GM19351 (cell line): Measurements from ENCODE around the gene LOC128125822.

Experiments
- ATAC-seq: cut with Tn5 transposase; IDR thresholded peaks from one replicate; pipeline ENCODE4 v1.9.1; 2021; ENCODE audit warnings: mild to moderate bottlenecking, moderate library complexity; ENCODE audit not compliant: unreplicated experiment

LOC128125822 gene

DNA sequence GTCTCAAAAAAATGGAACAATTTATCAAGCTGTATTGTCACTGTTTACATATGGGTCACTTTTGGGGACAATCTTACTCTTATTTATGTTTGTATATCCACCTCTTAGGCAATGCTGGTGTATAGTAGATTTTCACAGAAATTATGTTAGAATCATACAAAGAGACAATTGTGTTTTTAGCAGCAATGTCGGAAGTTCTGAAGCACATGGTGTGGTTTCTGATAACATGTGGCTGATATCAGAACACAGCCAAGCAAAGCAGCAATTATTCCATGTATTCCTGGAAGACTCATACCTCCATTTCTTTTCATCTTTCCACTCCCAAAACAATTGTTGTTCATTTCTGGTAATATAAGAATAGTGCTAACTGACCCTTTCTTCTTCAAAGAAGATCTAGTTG lies 17.5 kb upstream of the LOC128125822 start:
- no peak for ATAC-seq

DNA sequence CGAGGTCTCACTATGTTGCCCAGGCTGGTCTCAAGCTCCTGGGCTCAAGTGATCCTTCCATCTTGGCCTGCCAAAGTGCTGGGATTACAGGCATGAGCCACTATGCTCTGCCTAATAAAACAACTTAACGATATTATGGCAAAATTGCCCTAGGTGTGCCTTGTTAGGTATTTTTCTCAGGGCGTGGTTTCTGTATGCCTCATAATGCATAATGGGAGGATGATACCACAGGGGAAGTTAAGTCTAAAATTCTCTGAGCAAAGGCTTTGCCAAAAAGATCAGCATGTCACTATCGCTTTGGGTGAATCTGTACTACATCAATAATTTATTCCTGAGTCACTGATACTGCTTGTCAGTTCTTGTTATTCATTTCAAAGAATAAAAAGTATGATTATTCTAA lies 15.9 kb upstream of the LOC128125822 start:
- no peak for ATAC-seq

DNA sequence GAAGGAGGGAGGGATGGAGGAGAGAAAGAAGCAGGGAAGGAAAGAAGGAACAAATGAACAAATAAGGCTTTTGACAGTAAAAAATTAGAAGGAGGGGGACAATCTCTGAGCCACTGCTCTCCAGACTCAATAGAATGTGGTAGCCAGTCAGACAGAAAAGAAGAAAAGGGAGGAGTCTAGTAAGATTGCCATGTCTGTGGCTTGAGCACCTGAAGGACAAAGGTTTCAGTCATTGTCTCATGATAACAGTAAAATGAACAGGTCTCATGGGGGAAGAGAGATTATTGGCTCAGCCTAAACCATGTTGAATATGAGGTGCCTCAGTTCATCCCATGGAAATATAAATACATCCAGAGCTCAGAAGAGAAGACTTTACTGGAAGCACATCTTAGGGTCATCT lies 14.0 kb upstream of the LOC128125822 start:
- peak; percentile 71 for ATAC-seq

DNA sequence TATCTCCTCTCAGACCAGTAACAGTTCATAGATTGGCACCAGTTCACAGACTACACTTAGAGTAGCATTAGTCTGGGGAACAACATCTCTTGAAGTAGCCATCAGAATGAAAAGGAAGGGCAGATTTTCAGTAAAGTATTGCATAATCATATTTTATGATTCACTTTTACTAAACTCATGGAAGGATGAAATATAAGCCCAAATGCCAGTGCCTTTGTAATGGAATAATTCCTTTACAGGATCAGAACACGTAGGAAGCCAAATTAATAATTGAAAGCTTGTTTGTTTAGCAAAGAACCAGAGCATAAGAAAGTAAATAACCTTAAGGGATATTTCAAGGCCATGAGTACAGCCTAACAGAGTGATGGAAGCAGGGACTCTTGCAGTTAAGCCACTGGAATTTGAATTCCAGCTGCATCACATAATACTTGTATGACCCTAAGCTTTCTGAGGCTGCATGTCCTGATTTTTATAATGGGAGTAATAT lies 11.4 kb upstream of the LOC128125822 start:
- no peak for ATAC-seq

DNA sequence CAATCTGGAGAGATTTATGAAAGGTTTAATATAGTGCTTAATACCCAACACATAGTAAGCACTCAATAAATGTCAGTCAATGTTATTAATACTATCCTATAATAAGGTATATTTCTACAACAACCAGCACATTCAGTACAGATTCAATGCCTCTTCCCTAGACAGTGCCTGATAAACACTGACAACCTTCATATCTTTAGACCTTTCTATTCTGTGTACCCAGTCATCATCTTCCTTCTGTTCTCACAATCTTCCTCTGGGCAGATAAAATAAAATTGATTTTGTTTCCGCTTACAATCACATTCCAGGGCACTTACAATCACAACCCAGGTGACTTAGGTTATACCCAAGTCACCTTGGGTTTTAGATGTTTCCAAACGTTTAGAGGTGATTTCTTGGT lies 11.0 kb upstream of the LOC128125822 start:
- ATAC-seq, result no peak

DNA sequence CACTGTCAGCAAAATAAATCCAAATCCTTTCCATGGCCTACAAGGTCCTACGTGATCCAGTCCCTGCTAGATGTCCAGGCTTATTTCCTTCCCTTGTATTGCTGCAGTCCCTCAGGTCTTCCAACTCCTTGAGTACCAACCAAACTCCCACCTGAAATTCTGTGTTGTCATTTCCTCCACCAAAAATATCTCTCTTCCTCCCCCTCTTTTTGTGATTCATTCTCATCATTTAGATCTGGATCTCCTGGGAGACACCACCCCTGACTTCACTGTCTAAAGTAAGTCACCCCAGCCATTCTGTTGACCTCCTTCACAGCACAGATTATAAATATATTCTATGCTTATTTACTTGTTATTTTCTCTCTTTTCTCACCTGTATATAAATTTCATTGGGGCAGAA lies 9.0 kb upstream of the LOC128125822 start:
- no peak for ATAC-seq

DNA sequence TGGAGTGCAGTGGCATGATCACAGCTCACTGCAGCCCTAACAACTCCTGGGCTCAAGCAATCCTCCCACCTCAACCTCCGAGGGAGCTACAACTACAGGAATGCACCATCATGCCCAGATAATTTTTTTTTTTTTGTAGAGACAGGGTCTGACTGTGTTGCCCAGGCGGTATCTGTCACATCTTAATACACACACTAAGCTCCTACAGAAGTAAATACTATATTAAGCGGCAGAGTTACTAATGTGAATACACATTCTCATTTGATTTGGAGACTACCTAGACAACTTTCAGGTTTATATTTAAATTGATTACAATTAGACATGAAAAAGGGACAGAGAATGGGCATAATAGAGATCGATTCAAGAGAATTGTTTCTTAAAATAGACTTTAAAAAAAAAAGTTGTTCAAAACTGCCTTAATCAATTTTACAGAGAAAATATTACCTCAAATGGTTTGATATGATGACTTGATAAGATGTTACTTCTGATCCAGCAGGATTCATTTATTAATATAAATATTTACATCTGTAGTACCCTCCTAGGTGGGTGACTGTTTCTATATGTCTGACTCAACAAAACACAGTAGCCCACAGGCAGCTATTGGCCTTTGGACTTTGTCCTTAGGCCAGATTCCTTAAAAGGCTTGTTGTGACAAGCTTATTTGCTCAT lies 7.1 kb upstream of the LOC128125822 start:
- ATAC-seq, result no peak

DNA sequence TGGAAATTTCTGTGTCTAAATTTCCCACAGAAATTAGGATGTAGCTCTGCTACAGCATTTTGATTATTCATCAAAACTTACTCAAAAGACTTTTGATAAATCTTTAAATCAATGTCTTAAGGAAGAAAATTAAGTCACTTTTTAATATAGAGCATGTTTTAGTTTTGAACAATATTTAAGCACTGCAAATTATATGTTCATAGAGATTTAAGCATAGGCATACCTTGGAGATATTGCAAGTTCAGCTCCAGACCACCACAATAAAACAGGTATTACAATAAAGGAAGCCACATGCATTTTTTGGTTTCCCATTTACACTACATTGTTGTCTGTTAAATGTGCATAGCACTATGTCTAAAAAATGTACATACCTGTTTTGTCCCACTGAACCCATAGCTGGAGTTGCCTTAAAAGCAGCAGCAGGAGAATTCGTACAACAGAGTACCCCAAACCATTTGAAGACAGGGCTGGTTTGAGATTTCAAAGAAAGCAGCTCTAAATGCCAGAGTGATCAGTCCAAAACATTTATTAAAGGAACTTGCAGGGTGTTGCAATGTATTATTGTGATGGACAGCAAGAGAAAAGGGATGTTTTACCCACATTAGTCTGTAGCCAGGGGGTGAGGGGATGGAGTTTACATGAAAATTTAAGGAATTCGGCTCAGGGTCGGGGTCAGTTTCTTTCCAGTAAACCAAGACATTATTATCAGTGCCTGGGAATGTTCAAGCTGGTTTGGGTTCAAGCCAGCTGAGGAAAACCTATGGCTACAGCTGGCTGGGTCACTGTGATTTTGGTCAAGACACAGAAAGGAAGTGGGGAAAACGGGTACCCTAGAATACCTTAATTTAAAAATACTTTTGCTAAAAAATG lies 6.3 kb upstream of the LOC128125822 start:
- ATAC-seq, result no peak

DNA sequence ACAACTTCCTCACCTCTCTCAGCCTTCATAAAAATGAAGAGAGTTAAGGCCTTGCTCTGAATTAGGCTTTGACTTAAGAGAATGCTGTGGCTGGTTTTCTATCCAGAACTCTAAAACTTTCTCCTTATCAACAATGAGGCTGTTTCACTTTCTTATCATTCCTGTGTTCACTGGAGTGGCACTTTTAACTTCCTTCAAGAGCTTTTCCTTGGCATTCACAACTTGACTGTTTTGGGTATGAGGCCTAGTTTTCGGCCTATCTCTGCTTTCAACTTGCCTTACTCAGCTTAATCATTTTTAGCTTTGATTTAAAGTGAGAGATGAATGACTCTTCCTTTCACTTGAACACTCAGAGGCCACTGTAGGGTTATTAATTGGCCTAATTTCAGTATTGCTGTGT lies 4.3 kb upstream of the LOC128125822 start:
- no peak for ATAC-seq

DNA sequence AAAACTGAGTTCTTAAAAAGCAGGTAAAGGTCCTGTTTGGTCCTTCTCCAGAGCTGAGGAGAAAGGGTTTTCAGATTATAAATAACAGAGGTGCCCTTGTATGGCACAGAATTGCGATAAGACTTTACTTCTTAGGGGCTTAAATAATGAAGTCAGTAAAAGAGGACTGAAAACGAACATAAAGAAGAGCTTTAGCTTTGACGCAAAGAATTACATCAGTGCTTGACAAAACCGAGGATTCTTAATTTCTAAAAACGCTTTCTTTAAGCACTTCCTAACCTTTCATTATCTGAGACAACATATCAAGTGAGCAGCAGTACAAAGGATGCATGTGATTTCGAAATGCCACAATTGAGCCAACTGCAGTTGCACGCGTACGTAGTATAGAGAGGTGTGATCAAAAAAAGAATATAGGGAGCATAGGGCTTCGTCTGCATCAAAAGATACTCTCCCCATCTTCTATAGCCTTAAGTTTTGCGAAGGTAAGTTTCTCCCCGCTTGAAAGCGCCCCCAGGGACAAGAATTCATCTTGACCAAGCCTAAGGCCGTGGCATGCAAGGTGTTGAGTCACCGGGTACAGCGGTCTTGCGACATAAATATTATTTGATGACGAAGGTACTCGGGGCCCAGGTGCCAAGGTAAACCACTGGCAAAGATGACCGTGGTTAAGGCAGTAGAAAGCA lies 778 bp upstream of the LOC128125822 start:
- peak; percentile 5 for ATAC-seq

DNA sequence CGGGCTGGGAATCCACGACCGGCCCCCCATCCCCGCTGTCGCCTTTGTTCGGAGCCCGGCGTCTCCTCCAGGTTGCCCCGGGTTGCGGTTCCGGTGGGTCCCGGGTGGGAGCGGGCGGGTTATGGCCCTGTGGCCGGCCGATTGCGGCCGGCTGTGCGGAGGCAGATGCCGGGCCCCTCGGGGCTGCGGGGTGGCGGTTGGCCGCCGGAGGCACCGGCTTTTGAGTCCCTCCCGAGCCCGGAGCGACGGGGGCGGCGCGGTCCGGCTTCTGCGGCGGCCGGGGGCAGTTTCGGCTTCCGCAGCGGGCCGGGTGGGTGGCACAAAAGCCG lies 431 bp downstream of the LOC128125822 start:
- peak; percentile 0 for ATAC-seq

DNA sequence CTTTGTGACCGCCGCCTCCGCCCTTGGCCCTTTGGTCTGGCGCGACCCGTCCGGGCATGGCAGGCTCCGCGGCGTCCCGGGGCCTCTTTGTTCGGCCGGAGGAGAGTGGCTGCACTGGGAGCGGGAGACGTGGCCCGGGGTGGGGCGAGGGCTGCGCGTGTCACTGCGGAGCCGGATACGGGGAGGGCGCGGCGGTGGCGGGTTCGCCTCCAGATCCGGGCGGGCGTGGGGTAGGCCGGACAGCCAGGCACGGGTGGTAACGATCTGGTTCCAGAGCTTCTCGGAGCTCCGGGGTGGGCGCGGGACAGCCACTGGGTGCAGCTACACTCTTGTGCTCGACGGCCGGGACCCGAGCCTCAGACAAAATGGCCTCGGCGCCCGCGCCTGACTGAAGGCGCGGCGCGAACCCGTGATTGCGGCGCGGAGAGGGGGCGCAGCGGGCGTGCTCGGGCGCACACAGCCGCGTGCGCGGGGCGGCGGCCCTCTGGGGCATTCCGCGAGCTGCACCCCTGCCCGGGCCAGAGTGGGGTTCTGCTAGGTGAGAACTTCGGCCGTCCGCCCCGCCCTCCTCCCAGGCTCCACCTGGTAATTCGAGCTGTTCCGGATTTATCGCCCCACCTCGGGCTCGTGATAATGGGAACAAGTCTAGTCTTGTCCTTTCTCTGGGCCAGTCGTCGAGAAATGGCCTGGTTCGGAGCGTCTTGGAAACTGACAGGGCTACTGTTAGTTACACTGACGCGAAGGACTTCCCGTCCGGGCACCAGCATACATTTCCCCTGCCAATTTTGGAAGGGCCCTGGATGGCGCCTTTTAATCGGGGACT lies 1.0 kb downstream of the LOC128125822 start:
- ATAC-seq, result peak; percentile 48

DNA sequence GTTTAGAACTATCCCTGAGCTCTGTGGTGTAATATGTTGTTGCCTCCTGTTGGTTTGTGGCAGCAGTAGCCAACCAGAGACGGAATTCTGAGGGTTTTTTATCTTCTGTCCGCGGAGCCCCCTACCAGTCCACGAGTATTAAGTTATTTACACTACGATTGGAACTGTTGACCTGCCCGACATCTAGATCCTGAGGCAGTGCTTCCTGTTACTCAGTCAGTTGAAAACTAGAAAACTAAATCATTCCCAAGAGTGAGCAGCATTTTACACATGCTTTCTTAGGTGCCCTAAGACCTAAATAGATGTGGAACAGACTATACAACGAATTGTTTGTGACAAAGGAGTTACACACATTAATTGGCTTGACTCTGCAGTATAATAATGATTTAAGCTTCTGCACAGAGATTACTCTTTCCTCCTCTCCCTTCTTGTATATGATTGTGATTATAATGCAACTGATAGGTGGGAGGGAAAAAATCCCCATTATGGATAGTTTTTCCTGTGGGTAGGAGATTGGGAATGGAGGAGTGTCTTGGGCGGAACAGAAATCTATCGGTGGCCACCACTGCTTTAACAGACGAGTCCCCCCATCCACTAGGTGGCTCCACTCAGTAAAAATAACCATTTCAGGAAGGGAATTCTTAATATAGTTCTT lies 1.7 kb downstream of the LOC128125822 start:
- no peak for ATAC-seq

DNA sequence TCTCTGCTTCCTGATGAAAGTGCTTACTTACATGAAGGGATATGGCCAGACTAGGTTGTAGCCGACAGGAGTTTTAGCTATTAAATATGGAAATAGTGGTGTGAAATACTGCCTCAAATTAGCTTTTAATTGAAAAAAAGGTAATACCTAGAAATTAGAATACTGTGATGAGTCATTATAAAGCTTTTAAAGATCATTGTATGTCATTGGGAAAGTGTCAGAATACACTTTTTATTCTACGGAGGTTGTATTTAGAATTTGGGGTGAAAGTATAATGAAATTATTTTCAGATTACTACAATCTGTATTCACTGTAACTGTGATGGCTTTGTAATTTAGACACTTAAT lies 2.2 kb downstream of the LOC128125822 start:
- no peak for ATAC-seq

DNA sequence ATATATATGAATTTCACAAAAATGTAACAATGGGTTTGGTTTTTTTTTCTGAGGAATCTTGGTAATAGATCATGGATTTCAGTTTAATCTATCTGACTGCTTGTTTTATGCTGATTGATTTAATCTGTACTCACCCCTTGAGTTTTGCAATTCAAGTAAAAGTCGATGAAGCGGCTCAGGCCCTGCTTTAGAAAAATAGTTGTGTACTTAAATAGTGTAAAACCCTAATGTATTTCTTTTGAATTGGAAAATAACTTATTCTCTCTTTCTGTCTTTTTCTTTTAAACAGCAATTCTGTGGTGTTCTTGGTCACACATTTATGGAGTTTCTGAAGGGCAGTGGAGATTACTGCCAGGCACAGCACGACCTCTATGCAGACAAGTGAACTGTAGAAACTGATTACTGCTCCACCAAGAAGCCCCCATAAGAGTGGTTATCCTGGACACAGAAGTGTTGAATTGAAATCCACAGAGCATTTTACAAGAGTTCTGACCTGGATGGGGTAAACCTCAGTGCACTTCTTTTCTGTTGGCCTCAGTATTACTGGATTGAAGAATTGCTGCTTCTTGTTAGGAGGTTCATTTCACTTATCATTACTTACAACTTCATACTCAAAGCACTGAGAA lies 4.0 kb downstream of the LOC128125822 start:
- ATAC-seq, result no peak

DNA sequence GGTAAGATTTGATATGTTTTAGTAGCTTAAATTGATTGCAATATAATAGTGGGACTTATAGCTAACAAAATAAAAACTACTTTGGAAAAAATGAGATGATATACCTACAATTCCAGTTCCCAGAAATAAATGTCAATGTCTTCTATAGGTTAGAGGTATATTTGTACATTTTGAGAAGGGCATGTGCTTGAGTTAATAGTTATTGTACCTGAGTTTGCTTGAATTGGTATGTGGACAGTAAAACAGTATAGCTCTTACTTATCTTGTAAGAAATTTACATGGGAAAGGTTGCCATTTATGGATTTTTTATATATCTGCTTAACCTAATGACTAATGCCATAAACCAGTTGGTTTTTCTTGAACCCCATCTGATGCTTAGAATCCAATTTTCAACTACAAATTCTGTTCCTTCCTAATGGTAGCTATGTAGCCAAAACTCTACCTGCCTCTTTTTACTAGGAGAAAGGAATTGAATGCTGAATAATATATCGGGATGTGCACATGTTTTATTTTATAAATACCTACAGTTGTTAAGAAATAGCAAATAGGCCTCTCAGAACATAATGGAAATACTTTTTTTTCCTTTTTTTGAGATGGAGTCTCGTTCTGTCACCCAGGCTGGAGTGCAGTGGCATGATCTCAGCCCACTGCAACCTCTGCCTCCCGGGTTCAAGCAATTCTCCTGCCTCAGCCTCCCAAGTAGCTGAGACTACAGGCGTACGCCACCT lies 4.9 kb downstream of the LOC128125822 start:
- no peak for ATAC-seq

DNA sequence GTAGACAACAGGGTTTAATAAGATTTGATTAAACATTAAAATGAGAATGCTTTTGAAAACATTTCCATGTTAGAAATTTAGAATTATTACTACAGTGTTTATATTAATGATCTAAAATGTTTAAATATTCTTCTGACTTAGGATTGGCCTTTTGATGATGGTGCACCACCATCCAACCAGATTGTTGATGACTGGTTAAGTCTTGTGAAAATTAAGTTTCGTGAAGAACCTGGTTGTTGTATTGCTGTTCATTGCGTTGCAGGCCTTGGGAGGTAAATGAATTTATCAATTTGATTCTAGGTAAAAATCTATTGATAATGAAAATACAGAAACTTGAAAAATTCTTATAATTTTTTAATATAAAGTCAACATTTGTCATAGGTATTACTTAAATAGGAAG lies 6.5 kb downstream of the LOC128125822 start:
- no peak for ATAC-seq

DNA sequence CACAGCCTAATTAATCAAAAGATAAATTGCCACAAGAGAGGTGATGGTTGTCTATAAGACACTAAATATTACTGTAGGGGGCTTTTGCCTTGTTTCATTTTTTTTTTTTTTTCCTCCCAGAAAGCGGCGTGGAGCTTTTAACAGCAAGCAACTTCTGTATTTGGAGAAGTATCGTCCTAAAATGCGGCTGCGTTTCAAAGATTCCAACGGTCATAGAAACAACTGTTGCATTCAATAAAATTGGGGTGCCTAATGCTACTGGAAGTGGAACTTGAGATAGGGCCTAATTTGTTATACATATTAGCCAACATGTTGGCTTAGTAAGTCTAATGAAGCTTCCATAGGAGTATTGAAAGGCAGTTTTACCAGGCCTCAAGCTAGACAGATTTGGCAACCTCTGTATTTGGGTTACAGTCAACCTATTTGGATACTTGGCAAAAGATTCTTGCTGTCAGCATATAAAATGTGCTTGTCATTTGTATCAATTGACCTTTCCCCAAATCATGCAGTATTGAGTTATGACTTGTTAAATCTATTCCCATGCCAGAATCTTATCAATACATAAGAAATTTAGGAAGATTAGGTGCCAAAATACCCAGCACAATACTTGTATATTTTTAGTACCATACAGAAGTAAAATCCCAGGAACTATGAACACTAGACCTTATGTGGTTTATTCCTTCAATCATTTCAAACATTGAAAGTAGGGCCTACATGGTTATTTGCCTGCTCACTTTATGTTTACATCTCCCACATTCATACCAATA lies 7.8 kb downstream of the LOC128125822 start:
- no peak for ATAC-seq

DNA sequence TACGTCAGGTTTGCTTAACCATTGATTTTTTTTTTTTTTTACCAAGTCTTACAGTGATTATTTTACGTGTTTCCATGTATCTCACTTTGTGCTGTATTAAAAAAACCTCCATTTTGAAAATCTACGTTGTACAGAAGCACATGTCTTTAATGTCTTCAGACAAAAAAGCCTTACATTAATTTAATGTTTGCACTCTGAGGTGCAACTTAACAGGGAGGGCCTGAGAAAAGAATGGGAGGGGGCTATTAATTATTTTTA lies 8.4 kb downstream of the LOC128125822 start:
- ATAC-seq, result no peak
